HuH-7 (cell line): ENCODE results near the gene PDCD10.
A peak's percentile ranks its signal among the peaks of the same experiment; 100 is the strongest.

ENCODE experiments used
- DNase-seq: peaks from one replicate; pipeline ENCODE4 v3.0.0; 2011; ENCODE audit warnings: low spot score

The PDCD10 gene

GRCh38 chr3:167734498-167735232 lies at the start of gene PDCD10:
TSS of gene PDCD10 (minus strand) at chr3:167734892. CDS start at chr3:167720157, 14,735 bp downstream.
- DNase-seq, result peak; percentile 67

- DNase-seq, result no peak
Observed at GRCh38 chr3:167783781-167784180, 49.1 kb upstream of the PDCD10 start.

- no peak for DNase-seq
Observed at GRCh38 chr3:167780214-167780883, 45.7 kb upstream of the PDCD10 start.

GRCh38 chr3:167777356-167777755 lies 42.7 kb upstream of the PDCD10 start:
- DNase-seq, result no peak

- no peak for DNase-seq
Observed at GRCh38 chr3:167776066-167776685, 41.5 kb upstream of the PDCD10 start.

GRCh38 chr3:167773584-167773983 lies 38.9 kb upstream of the PDCD10 start:
- no peak for DNase-seq

GRCh38 chr3:167772992-167773391 lies 38.3 kb upstream of the PDCD10 start:
- DNase-seq, result no peak

- no peak for DNase-seq
Observed at GRCh38 chr3:167762296-167762695, 27.6 kb upstream of the PDCD10 start.

- no peak for DNase-seq
Observed at GRCh38 chr3:167761302-167761701, 26.6 kb upstream of the PDCD10 start.

- no peak for DNase-seq
Observed at GRCh38 chr3:167754049-167754448, 19.4 kb upstream of the PDCD10 start.

GRCh38 chr3:167750272-167750971 lies 15.7 kb upstream of the PDCD10 start:
- no peak for DNase-seq

- DNase-seq, result no peak
Observed at GRCh38 chr3:167749728-167750127, 15.0 kb upstream of the PDCD10 start.

GRCh38 chr3:167749209-167749608 lies 14.5 kb upstream of the PDCD10 start:
- no peak for DNase-seq

- DNase-seq, result no peak
Observed at GRCh38 chr3:167743799-167744198, 9.1 kb upstream of the PDCD10 start.

GRCh38 chr3:167742338-167742737 lies 7.6 kb upstream of the PDCD10 start:
- no peak for DNase-seq

GRCh38 chr3:167740961-167741587 lies 6.4 kb upstream of the PDCD10 start:
- peak; percentile 12 for DNase-seq

- DNase-seq, result no peak
Observed at GRCh38 chr3:167739190-167739810, 4.6 kb upstream of the PDCD10 start.

- DNase-seq, result no peak
Observed at GRCh38 chr3:167738037-167738436, 3.3 kb upstream of the PDCD10 start.

GRCh38 chr3:167736997-167737396 lies 2.3 kb upstream of the PDCD10 start:
- DNase-seq, result no peak

- no peak for DNase-seq
Observed at GRCh38 chr3:167736264-167736787, 1.6 kb upstream of the PDCD10 start.
